Endodermal cell (in vitro differentiated cells): ENCODE results near the gene ARHGAP32. TPM values are rescaled to one million over a fixed set of nuclear protein-coding genes. Genes with fewer than 3 reads are reported as not detected.

ENCODE experiments used
- DNase-seq: peaks from one replicate; pipeline ENCODE4 v3.0.0-alpha.2; 2017
- H3K27ac ChIP-seq: 2 replicates; pipeline ENCODE4 v1.5.1; 2013; ENCODE audit warnings: mild to moderate bottlenecking, low read depth, low read length, moderate library complexity
- H3K27me3 ChIP-seq: 2 replicates; pipeline ENCODE4 v1.6.1; 2013; ENCODE audit warnings: mild to moderate bottlenecking, low read length, moderate library complexity; ENCODE audit not compliant: insufficient read depth, control insufficient read depth, poor library complexity, severe bottlenecking
- H3K36me3 ChIP-seq: 2 replicates; pipeline ENCODE4 v1.7.0; 2013; ENCODE audit warnings: mild to moderate bottlenecking, low read length, moderate library complexity; ENCODE audit not compliant: control insufficient read depth, insufficient read depth
- H3K4me1 ChIP-seq: one replicate; pipeline ENCODE4 v1.7.0; 2013; ENCODE audit warnings: low read length; ENCODE audit not compliant: control insufficient read depth, insufficient read depth
- H3K4me3 ChIP-seq: 2 replicates; pipeline ENCODE4 v1.5.1; 2013; ENCODE audit warnings: mild to moderate bottlenecking, low read length, moderate library complexity
- H3K9ac ChIP-seq: 2 replicates; pipeline ENCODE4 v1.6.1; 2013; ENCODE audit warnings: mild to moderate bottlenecking, low read length, moderate library complexity; ENCODE audit not compliant: poor library complexity, severe bottlenecking; ENCODE audit errors: extremely low read depth
- H3K9me3 ChIP-seq: 2 replicates; pipeline ENCODE4 v1.6.1; 2013; ENCODE audit warnings: mild to moderate bottlenecking, low read length, moderate library complexity; ENCODE audit not compliant: control insufficient read depth
- H3K27ac Mint-ChIP-seq: 2 replicates; pipeline ENCODE4 v1.8.0; 2020; ENCODE audit warnings: mixed read lengths
- H3K27me3 Mint-ChIP-seq: 2 replicates; pipeline ENCODE4 v1.8.0; 2021; ENCODE audit warnings: mild to moderate bottlenecking, mixed read lengths; ENCODE audit not compliant: insufficient read depth
- H3K36me3 Mint-ChIP-seq: 2 replicates; pipeline ENCODE4 v1.8.0; 2020; ENCODE audit warnings: low read depth, mixed read lengths
- H3K4me1 Mint-ChIP-seq: 2 replicates; pipeline ENCODE4 v1.8.0; 2020; ENCODE audit warnings: mixed read lengths
- H3K4me3 Mint-ChIP-seq: 2 replicates; pipeline ENCODE4 v1.8.0; 2020; ENCODE audit warnings: mild to moderate bottlenecking, moderate library complexity, mixed read lengths
- H3K9me3 Mint-ChIP-seq: 2 replicates; pipeline ENCODE4 v1.8.0; 2020; ENCODE audit warnings: mild to moderate bottlenecking, mixed read lengths
- CTCF ChIP-seq: fragments of 200-600 bp; sonication (generic); conservative IDR thresholded peaks from 2 replicates; pipeline ENCODE4 v1.5.0; 2021; ENCODE audit warnings: antibody characterized with exemption, mild to moderate bottlenecking
- WGBS, 2 experiments: methylation state at CpG; one replicate each; pipeline versions ENCODE4 v1.1.5 to v1.1.7; 2013; ENCODE audit warnings: missing lambda C conversion rate in 2 of 2, mixed read lengths in 1 of 2; ENCODE audit not compliant: insufficient coverage in 1 of 2, insufficient read length in 1 of 2; 5-methylcytosine and 5-hydroxymethylcytosine counted together
- total RNA-seq, 2 donors: library from RNA; stranded (reverse); fragmentation: NEBNext Ultra II Directional in 1 of 2; extraction: Animal tissue kit (Norgen Biotek cat#: 25700) in 1 of 2; gene quantifications; 2 replicates in 1 of 2; 3 replicates in 1 of 2; pipeline ENCODE4 v1.2.1, GENCODE V29; 2021

The ARHGAP32 gene
- total RNA-seq, 2 donors from 2014 or later, result 36.4 to 65.8 TPM

GRCh38 chr11:128915149-128915521, 277.0 kb downstream of the ARHGAP32 start:
- Histone ChIP-seq H3K9ac (no peak overlapping the region), H3K27me3 (no peaks in the 10 kb centered on the region), H3K4me3 (no peak overlapping the region), H3K36me3 (no peaks in the 10 kb centered on the region), H3K4me1 (no peaks in the 10 kb centered on the region), H3K9me3 (no peaks in the 10 kb centered on the region), H3K27ac (no peak overlapping the region)
- H3K4me3 Mint-ChIP-seq, result no peak overlapping the region
- H3K27me3 Mint-ChIP-seq, result peaks cover 10% of the 10 kb centered on the region
- no peak for TF ChIP-seq CTCF
- peaks cover 3% of the 10 kb centered on the region for H3K36me3 Mint-ChIP-seq
- H3K4me1 Mint-ChIP-seq, result no peaks in the 10 kb centered on the region
- no peak overlapping the region for H3K27ac Mint-ChIP-seq
- WGBS, 2 experiments, result 83 to 100% methylated on average over 1 to 6 of the region's 6 CpGs
- H3K9me3 Mint-ChIP-seq, result no peaks in the 10 kb centered on the region
- DNase-seq, result no peak

Other genes with a start within 250 kb of the ARHGAP32 start
- not detected for gene TP53AIP1, start 249.5 kb downstream of the ARHGAP32 start, total RNA-seq
- gene BARX2, start 183.5 kb upstream of the ARHGAP32 start, total RNA-seq, result not detected